Spleen (tissue), 13 donors: ENCODE results near the gene FAHD1. TPM values are rescaled to one million over a fixed set of nuclear protein-coding genes. Genes with fewer than 3 reads are reported as not detected.

Experiments used
- DNase-seq: peaks from one replicate; pipeline ENCODE4 v3.0.0-alpha.2; 2020
- H3K27ac ChIP-seq, 8 donors: fragments of 200-600 bp; sonication (generic) in 7 of 8; 1 replicate in 4 of 8; 2 replicates in 4 of 8; pipeline versions ENCODE4 v1.5.0 to v1.8.0; 2016 to 2021; ENCODE audit warnings: inconsistent platforms in 4 of 8, mild to moderate bottlenecking in 4 of 8, moderate library complexity in 1 of 8
- H3K27me3 ChIP-seq, 7 donors: fragments of 200-600 bp; sonication (generic) in 6 of 7; replicated peaks in 1 of 7; 1 replicate in 4 of 7; 2 replicates in 3 of 7; pipeline versions ENCODE4 v1.5.0 to v1.8.0; 2016 to 2021; ENCODE audit warnings: inconsistent platforms in 3 of 7, mild to moderate bottlenecking in 1 of 7
- H3K36me3 ChIP-seq, 6 donors: fragments of 200-600 bp; sonication (generic) in 5 of 6; 1 replicate in 4 of 6; 2 replicates in 2 of 6; pipeline versions ENCODE4 v1.5.0 to v1.8.0; 2016 to 2021; ENCODE audit warnings: inconsistent platforms in 2 of 6
- H3K4me1 ChIP-seq, 6 donors: fragments of 200-600 bp; sonication (generic) in 5 of 6; 1 replicate in 3 of 6; 2 replicates in 3 of 6; pipeline versions ENCODE4 v1.5.0 to v1.8.0; 2016 to 2021; ENCODE audit warnings: inconsistent platforms in 3 of 6
- H3K4me3 ChIP-seq, 8 donors: fragments of 200-600 bp; sonication (generic) in 7 of 8; 1 replicate in 4 of 8; 2 replicates in 4 of 8; pipeline versions ENCODE4 v1.5.0 to v1.8.0; 2016 to 2021; ENCODE audit warnings: inconsistent platforms in 4 of 8, mild to moderate bottlenecking in 4 of 8, moderate library complexity in 2 of 8
- H3K9me3 ChIP-seq, 8 donors: fragments of 200-600 bp; sonication (generic) in 7 of 8; 1 replicate in 4 of 8; 2 replicates in 4 of 8; pipeline versions ENCODE4 v1.5.0 to v1.8.0; 2016 to 2021; ENCODE audit warnings: inconsistent platforms in 4 of 8
- POLR2A ChIP-seq, 3 donors: fragments of 450-650 bp; IDR thresholded peaks; one replicate each; pipeline ENCODE4 v1.5.1; 2017; ENCODE audit warnings: antibody characterized with exemption in 3 of 3, mild to moderate bottlenecking in 1 of 3
- POLR2AphosphoS5 ChIP-seq, 3 donors: sonication (generic); formaldehyde crosslinking; IDR thresholded peaks; one replicate each; pipeline ENCODE4 v1.5.1; 2017; ENCODE audit warnings: antibody characterized with exemption in 3 of 3
- WGBS, 5 donors: extraction: QIAGEN DNeasy Blood & Tissue Kit in 3 of 5; methylation state at CpG; one replicate each; pipeline versions ENCODE4 v1.1.5 to v1.1.7; 2013 to 2018; 5-methylcytosine and 5-hydroxymethylcytosine counted together
- intact Hi-C: fragments of 100-400 bp; cut with DNase I; formaldehyde crosslinking; loops from one replicate; pipeline ENCODE4 v1.15.0; 2023; ENCODE audit warnings: low total_unique reads
- long read RNA-seq, 2 donors: transcript quantifications; one replicate each; lab custom pipeline, GENCODE V29; 2026
- polyA plus RNA-seq, 3 donors: library from polyadenylated mRNA; stranded (reverse); fragments of 200-250 nt; gene quantifications; one replicate each; pipeline ENCODE4 v1.2.1, GENCODE V29; 2013
- total RNA-seq, 7 donors: library from RNA; depleted of rRNA in 3 of 7; stranded (reverse); fragments of >200 nt in 3 of 7; fragmentation: NEBNext Ultra II Directional in 4 of 7; extraction: Animal tissue kit (Norgen Biotek cat#: 25700) in 4 of 7; gene quantifications; one replicate each; pipeline versions ENCODE4 v1.1.0 to v1.2.1, GENCODE V29; 2016 to 2021
- TF ChIP-seq, protein P1 (sequence below), 11 experiments: fragments of 200-600 bp in 7 of 11; fragments of 450-650 bp in 4 of 11; sonication (generic) in 4 of 11; IDR thresholded peaks in 8 of 11; conservative IDR thresholded peaks in 3 of 11; 1 replicate in 7 of 11; 2 replicates in 4 of 11; pipeline versions ENCODE4 v1.4.0 to v1.8.0; 2016 to 2021; ENCODE audit warnings: antibody characterized with exemption in 11 of 11, inconsistent platforms in 4 of 11, mild to moderate bottlenecking in 1 of 11
- donor health status: healthy with polysubstance abuse.
- donor health status: DM: no; HTN: no; CAD: no; lungs with moderate emphysema.
- donor health status: DM: no; HTN: no; CAD: no.
- donor health status: Bipolar disorder and iron deficiency.
- donor health status: healthy.
- donor health status: DM: no; HTN: no; CAD: no.
- donor health status: DM: yes; HTN: yes; CAD: no.

The FAHD1 gene
- total RNA-seq = 10 to 100 TPM in 6 of 7 donors, 1 to 10 TPM in 1; 9.5 to 34.9 (median 17.7) TPM
- 10 to 100 TPM; 13.8 to 23.1 (median 15.4) TPM for polyA plus RNA-seq
- long read RNA-seq, donor 1, transcript FAHD1-203 (1 exons, 1,974 nt) = major isoform, 20 of 20 reads
- long read RNA-seq, donor 1, partial matches to known transcripts = 0 of 20 reads
- long read RNA-seq, donor 1, other reads (novel, unspliced or antisense) = 0 of 20 reads
- long read RNA-seq, donor 2, transcript FAHD1-203 (1 exons, 1,974 nt) = major isoform, 18 of 19 reads
- long read RNA-seq, donor 2, partial matches to known transcripts = 0 of 19 reads
- long read RNA-seq, donor 2, other reads (novel, unspliced or antisense) = 0 of 19 reads

DNA sequence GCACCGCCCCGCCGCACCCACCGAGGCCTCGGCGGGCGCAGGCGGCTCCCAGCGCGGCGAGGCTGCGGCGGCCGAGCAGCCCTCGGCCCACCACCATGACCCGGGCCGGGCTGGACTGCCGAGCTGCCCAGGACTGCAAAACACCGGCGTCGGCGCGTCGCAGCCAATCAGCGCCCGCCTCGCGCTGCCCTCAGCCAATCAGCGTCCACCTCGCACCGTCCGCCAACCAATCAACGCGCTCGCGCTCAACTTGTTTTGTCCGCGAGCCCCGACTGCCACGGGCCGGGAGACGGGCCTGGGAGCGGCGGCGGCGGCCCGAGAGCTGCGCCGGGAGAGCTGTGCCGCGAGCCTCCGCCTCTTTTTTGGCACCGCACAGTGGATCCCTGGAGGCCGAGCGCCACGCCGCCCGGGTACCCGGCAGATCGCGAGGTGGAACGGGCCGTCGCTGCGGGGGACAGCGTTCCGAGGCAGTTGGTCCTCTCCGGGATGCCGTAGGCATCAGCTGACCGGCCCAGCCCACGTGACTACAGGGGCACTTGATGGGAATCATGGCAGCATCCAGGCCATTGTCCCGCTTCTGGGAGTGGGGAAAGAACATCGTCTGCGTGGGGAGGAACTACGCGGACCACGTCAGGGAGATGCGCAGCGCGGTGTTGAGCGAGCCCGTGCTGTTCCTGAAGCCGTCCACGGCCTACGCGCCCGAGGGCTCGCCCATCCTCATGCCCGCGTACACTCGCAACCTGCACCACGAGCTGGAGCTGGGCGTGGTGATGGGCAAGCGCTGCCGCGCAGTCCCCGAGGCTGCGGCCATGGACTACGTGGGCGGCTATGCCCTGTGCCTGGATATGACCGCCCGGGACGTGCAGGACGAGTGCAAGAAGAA is at the start of gene FAHD1, which contains the start of gene HAGH:
Gene FAHD1, plus strand, starts transcription at position 516 of the 883 bp plus-strand sequence. Its CDS starts 33 bp downstream, at position 549.
Gene HAGH, minus strand, starts transcription at position 135 of the 883 bp plus-strand sequence. Its CDS starts 38 bp downstream, at position 97.
- H3K4me1 ChIP-seq = peaks cover 31 to 74% (median 56%) of the 10 kb centered on the region in 6 donors
- no peaks in the 10 kb centered on the region for H3K27me3 ChIP-seq
- DNase-seq = peak; percentile 97
- 0 to 1% (median 0%) methylated on average over 33 to 104 of the region's 104 CpGs for whole genome bisulfite sequencing, 5 donors
- peaks cover 0 to 35% (median 16%) of the 10 kb centered on the region in 6 donors for H3K36me3 ChIP-seq
- peak within 1 kb of the TSS; percentile 78 to 99 (median 94) for H3K4me3 ChIP-seq
- intact Hi-C loops = no loop called here
- H3K27ac ChIP-seq = peak within 1 kb of the TSS; percentile 74 to 96 (median 91)
- TF ChIP-seq, protein P1, sequence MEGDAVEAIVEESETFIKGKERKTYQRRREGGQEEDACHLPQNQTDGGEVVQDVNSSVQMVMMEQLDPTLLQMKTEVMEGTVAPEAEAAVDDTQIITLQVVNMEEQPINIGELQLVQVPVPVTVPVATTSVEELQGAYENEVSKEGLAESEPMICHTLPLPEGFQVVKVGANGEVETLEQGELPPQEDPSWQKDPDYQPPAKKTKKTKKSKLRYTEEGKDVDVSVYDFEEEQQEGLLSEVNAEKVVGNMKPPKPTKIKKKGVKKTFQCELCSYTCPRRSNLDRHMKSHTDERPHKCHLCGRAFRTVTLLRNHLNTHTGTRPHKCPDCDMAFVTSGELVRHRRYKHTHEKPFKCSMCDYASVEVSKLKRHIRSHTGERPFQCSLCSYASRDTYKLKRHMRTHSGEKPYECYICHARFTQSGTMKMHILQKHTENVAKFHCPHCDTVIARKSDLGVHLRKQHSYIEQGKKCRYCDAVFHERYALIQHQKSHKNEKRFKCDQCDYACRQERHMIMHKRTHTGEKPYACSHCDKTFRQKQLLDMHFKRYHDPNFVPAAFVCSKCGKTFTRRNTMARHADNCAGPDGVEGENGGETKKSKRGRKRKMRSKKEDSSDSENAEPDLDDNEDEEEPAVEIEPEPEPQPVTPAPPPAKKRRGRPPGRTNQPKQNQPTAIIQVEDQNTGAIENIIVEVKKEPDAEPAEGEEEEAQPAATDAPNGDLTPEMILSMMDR (IDR thresholded peaks at IDR 0.05 in 8 of 11, conservative IDR thresholded peaks at IDR 0.05 in 3 of 11) = peak in 1 of 11 experiments; percentile 32
- TF ChIP-seq POLR2A (IDR thresholded peaks at IDR 0.05) = no peak
- TF ChIP-seq POLR2AphosphoS5 (IDR thresholded peaks at IDR 0.05) = peak; percentile 82 to 89 (median 88)
- H3K9me3 ChIP-seq = no peaks in the 10 kb centered on the region

DNA sequence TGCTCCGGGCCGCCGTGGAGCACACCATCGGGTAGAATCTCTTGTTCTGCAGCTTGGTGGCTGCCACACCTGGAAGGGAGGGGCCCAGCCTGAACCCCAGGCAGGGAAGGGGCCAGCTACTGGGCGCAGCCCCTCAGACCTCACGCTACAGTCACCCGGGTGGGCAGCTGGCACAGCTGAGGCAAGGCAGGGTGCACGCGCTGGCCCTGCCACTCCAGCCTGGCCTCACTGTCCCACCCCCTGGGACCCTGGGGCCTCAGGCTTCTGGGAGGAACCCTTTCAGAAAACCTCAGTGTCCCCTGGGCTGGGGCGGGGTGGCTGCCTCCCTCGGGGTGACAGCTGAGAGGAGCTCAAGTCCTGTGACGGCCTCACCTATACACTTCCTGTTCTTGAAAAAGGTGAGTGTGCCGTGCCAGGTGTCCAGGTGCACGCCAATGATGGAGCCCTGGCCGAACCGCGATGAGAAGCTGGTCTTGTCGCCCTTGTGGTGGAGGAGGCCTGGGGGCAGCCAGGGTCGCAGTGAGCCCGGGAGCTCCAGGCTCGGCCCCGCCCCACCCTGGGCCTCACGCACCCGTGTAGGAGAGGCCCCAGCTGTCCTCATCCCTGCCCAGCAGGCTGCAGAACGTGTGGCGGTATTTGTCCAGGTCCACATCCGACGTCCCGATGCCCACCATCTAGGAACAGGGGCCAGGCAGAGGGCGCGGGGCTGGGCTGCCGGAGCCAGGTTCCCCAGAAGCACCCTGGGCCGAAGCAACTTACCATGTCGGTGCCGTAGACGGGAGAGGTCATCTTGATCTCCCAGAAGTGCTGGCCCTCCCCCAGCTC is 49.4 kb upstream of the FAHD1 start:
- Histone ChIP-seq H3K27me3 (no peaks in the 10 kb centered on the region), H3K4me1 (peaks cover 29 to 87% (median 41%) of the 10 kb centered on the region in 6 donors), H3K4me3 (no peak overlapping the region), H3K27ac (no peak overlapping the region), H3K36me3 (peaks cover 0 to 65% (median 36%) of the 10 kb centered on the region in 6 donors), H3K9me3 (no peaks in the 10 kb centered on the region)
- 76 to 89% (median 85%) methylated on average over 19 to 36 of the region's 36 CpGs for WGBS, 5 donors
- TF ChIP-seq, protein P1 (IDR thresholded peaks at IDR 0.05 in 8 of 11, conservative IDR thresholded peaks at IDR 0.05 in 3 of 11) = no peak
- TF ChIP-seq POLR2AphosphoS5 (IDR thresholded peaks at IDR 0.05) (peak; percentile 5 to 64 (median 21)), POLR2A (IDR thresholded peaks at IDR 0.05) (no peak)
- intact Hi-C loops = no loop called here
- no peak for DNase-seq

DNA sequence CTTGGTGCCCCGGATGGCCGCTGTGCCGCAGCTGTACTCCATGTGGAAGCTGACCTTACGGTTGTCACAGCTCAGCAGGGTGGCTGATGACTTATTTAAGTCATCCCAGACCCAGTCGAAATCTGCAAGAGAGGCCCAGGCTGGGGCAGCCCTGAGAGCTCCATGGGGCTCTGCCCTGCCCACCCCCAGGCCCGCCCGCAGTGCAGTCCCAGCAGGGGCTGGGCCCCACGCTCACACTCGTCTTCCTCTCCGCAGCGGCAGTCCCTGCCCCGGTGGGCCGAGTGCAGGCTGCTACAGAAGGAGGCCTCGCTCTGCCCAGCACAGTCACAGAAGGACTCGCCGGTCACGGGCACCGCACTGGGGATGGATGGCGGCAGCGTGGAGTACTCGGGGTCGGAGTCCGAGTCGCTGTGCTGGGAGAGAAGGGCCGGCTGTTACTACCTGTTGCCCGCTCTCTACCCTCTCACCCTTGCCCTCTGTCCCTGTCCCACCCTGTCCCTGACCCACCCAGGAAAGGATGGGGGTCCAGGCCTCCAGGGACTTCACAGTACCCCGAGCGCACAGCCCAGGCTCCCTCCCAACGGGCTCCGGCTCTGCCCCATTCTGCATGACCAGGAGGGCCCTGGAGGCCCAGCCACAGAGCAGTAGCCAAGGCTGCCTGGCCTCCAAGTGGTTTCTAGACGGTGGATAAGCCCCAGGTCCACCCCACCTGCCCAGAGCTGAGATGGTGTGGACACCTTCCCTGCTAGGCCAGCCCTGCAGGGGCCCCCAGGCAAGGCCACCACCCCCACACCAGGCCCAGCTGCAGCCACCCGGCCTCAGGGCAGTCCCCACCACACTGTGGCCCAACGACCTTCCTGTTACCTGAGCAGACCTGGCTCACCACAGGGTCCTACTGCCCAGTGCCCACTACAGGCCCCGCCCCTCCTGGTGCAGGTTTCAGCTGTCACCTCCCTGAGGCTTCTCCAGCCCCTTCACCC is 48.5 kb upstream of the FAHD1 start:
- TF ChIP-seq POLR2AphosphoS5 (IDR thresholded peaks at IDR 0.05) = peak; percentile 5 to 53 (median 28)
- TF ChIP-seq, protein P1 (IDR thresholded peaks at IDR 0.05 in 8 of 11, conservative IDR thresholded peaks at IDR 0.05 in 3 of 11) = no peak
- Histone ChIP-seq H3K27ac (no peak overlapping the region), H3K27me3 (no peaks in the 10 kb centered on the region), H3K36me3 (peaks cover 0 to 65% (median 36%) of the 10 kb centered on the region in 6 donors), H3K4me1 (peaks cover 29 to 88% (median 44%) of the 10 kb centered on the region in 6 donors), H3K9me3 (no peaks in the 10 kb centered on the region), H3K4me3 (no peak overlapping the region)
- intact Hi-C loops = no loop called here
- WGBS, 5 donors = 82 to 92% (median 88%) methylated on average over 21 to 34 of the region's 34 CpGs
- peak; percentile 76 for DNase-seq
